HepG2 (cell line): ENCODE measurements around the gene CHKB. TPM values are rescaled to one million over a fixed set of nuclear protein-coding genes. Genes with fewer than 3 reads are reported as not detected.

Experiments
- AKAP8 ChIP-seq: sonication (generic); formaldehyde crosslinking; IDR thresholded peaks from 2 replicates; pipeline ENCODE4 v1.5.1; 2020; ENCODE audit warnings: mild to moderate bottlenecking, missing genetic modification reagents
- CBX1 ChIP-seq: IDR thresholded peaks from one replicate; pipeline ENCODE4 v1.6.1; 2016; ENCODE audit warnings: antibody characterized with exemption, low read depth
- GABPB1 ChIP-seq: IDR thresholded peaks from 2 replicates; pipeline ENCODE4 v1.6.1; 2016; ENCODE audit warnings: mild to moderate bottlenecking, missing genetic modification reagents, moderate library complexity, missing compliant biosample characterization
- HES4 ChIP-seq: sonication (generic); formaldehyde crosslinking; IDR thresholded peaks from 2 replicates; pipeline ENCODE4 v1.9.0; 2021; ENCODE audit warnings: mild to moderate bottlenecking, missing genetic modification reagents, borderline replicate concordance
- HNF4G ChIP-seq, 2 experiments: sonication (generic) in 1 of 2; formaldehyde crosslinking in 1 of 2; IDR thresholded peaks; 2 replicates each; pipeline versions ENCODE4 v1.4.0 to v1.6.1; 2011 to 2020; ENCODE audit warnings: borderline replicate concordance in 2 of 2, low read depth in 2 of 2, mild to moderate bottlenecking in 2 of 2, low read length in 1 of 2, missing genetic modification reagents in 1 of 2, moderate library complexity in 1 of 2
- KMT2A ChIP-seq: sonication (generic); formaldehyde crosslinking; IDR thresholded peaks from 2 replicates; pipeline ENCODE4 v1.4.0; 2020; ENCODE audit warnings: missing genetic modification reagents
- MTA1 ChIP-seq: sonication (generic); formaldehyde crosslinking; IDR thresholded peaks from 2 replicates; pipeline ENCODE4 v1.4.0; 2020; ENCODE audit warnings: missing genetic modification reagents, mild to moderate bottlenecking, borderline replicate concordance
- MYC ChIP-seq: sonication (generic); formaldehyde crosslinking; IDR thresholded peaks from 2 replicates; pipeline ENCODE4 v1.9.0; 2021; ENCODE audit warnings: missing genetic modification reagents, borderline replicate concordance
- NAIF1 ChIP-seq: sonication (generic); formaldehyde crosslinking; IDR thresholded peaks from 2 replicates; pipeline ENCODE4 v1.5.0; 2020; ENCODE audit warnings: mild to moderate bottlenecking, missing genetic modification reagents, borderline replicate concordance
- NFE2L1 ChIP-seq: sonication (generic); formaldehyde crosslinking; IDR thresholded peaks from 2 replicates; pipeline ENCODE4 v1.4.0; 2020; ENCODE audit warnings: missing genetic modification reagents, mild to moderate bottlenecking, borderline replicate concordance
- NR2F2 ChIP-seq: IDR thresholded peaks from 2 replicates; pipeline ENCODE4 v1.6.1; 2012; ENCODE audit warnings: low read depth, inconsistent platforms, borderline replicate concordance
- NR2F6 ChIP-seq, 2 experiments: IDR thresholded peaks; 2 replicates each; pipeline ENCODE4 v1.6.1; 2016; ENCODE audit warnings: antibody characterized with exemption in 1 of 2, mild to moderate bottlenecking in 1 of 2
- POGZ ChIP-seq: sonication (generic); formaldehyde crosslinking; IDR thresholded peaks from 2 replicates; pipeline ENCODE4 v1.4.0; 2020; ENCODE audit warnings: mild to moderate bottlenecking, missing genetic modification reagents
- ZBTB7B ChIP-seq: sonication (generic); formaldehyde crosslinking; IDR thresholded peaks from 2 replicates; pipeline ENCODE4 v1.4.0; 2020; ENCODE audit warnings: missing genetic modification reagents
- ZNF10 ChIP-seq: sonication (generic); formaldehyde crosslinking; IDR thresholded peaks from 2 replicates; pipeline ENCODE4 v1.4.0; 2020; ENCODE audit warnings: mild to moderate bottlenecking, low read depth, missing genetic modification reagents, borderline replicate concordance
- ZNF329 ChIP-seq: sonication (generic); formaldehyde crosslinking; IDR thresholded peaks from 2 replicates; pipeline ENCODE4 v1.9.0; 2021; ENCODE audit warnings: low read depth, mild to moderate bottlenecking, missing genetic modification reagents
- ZNF337 ChIP-seq: sonication (generic); formaldehyde crosslinking; IDR thresholded peaks from 2 replicates; pipeline ENCODE4 v1.5.1; 2020; ENCODE audit warnings: missing genetic modification reagents, low read depth, mild to moderate bottlenecking, borderline replicate concordance
- ZNF33A ChIP-seq: sonication (generic); formaldehyde crosslinking; IDR thresholded peaks from 2 replicates; pipeline ENCODE4 v1.5.1; 2020; ENCODE audit warnings: missing genetic modification reagents, mild to moderate bottlenecking, moderate library complexity, borderline replicate concordance
- ZNF746 ChIP-seq: sonication (generic); formaldehyde crosslinking; IDR thresholded peaks from 2 replicates; pipeline ENCODE4 v1.8.0; 2022; ENCODE audit warnings: mild to moderate bottlenecking, missing genetic modification reagents
- ZNF790 ChIP-seq: sonication (generic); formaldehyde crosslinking; IDR thresholded peaks from 2 replicates; pipeline ENCODE4 v1.8.0; 2022; ENCODE audit warnings: missing genetic modification reagents, mild to moderate bottlenecking, borderline replicate concordance
- polyA plus RNA-seq, 8 experiments: library from polyadenylated mRNA; depleted of rRNA in 3 of 8; stranded (reverse) in 7 of 8; unstranded in 1 of 8; fragments of >200 nt; fragmentation: Illumina TruSeq in 4 of 8; extraction: Trizol in 4 of 8; gene quantifications; 2 replicates each; pipeline versions ENCODE4 v1.2.1 to v1.2.3, GENCODE V29; 2011 to 2016; ENCODE audit warnings: low read depth in 4 of 8, missing spikeins in 1 of 8, mixed read lengths in 1 of 8; ENCODE audit not compliant: insufficient read depth in 1 of 8
- total RNA-seq, 5 experiments: library from RNA; depleted of rRNA; stranded (reverse); fragments of >200 nt; fragmentation: Illumina TruSeq; extraction: Trizol; gene quantifications; 2 replicates each; pipeline ENCODE4 v1.2.3, GENCODE V29; 2016; ENCODE audit warnings: low read depth in 1 of 5
- TF ChIP-seq, protein P1 (sequence below): sonication (generic); formaldehyde crosslinking; IDR thresholded peaks from 2 replicates; pipeline ENCODE4 v1.4.0; 2020; ENCODE audit warnings: missing genetic modification reagents
- TF ChIP-seq, protein P2 (sequence below): IDR thresholded peaks from 2 replicates; pipeline ENCODE4 v1.6.1; 2012; ENCODE audit warnings: inconsistent platforms

Gene CHKB
- total and polyA plus RNA-seq, 2 of the 13 experiments (the other 11 are each of a cell fraction or from before 2014, with no cell fraction given) = 24.5 to 42.7 TPM

DNA sequence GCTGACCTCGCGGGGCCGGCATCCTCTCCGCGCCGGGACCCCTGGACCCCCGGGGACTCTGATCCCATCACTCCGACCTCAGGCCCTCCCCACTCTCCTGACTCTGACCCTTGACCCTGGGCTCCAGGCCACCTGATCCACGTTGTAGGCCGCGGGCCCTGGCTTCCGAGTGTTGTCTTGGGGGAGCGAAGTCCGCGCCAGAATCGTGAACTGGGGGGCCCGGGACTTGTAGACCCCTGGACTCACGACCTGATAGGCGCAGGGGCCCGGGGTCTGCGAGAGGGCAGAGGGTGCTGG is 52.1 kb downstream of the CHKB start (continued):
- peak; percentile 75 for TF ChIP-seq MYC (CRISPR knock-in tag)
- TF ChIP-seq POGZ (CRISPR knock-in tag) = 0 out of 2 replicates have a peak, but pooled peaks have one; percentile 8
- no peak for TF ChIP-seq ZNF790
- TF ChIP-seq ZNF33A (CRISPR knock-in tag) = no peak
- TF ChIP-seq ZNF329 (CRISPR knock-in tag) = no peak
- TF ChIP-seq, protein P1, sequence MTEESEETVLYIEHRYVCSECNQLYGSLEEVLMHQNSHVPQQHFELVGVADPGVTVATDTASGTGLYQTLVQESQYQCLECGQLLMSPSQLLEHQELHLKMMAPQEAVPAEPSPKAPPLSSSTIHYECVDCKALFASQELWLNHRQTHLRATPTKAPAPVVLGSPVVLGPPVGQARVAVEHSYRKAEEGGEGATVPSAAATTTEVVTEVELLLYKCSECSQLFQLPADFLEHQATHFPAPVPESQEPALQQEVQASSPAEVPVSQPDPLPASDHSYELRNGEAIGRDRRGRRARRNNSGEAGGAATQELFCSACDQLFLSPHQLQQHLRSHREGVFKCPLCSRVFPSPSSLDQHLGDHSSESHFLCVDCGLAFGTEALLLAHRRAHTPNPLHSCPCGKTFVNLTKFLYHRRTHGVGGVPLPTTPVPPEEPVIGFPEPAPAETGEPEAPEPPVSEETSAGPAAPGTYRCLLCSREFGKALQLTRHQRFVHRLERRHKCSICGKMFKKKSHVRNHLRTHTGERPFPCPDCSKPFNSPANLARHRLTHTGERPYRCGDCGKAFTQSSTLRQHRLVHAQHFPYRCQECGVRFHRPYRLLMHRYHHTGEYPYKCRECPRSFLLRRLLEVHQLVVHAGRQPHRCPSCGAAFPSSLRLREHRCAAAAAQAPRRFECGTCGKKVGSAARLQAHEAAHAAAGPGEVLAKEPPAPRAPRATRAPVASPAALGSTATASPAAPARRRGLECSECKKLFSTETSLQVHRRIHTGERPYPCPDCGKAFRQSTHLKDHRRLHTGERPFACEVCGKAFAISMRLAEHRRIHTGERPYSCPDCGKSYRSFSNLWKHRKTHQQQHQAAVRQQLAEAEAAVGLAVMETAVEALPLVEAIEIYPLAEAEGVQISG (CRISPR knock-in tag) = peak; percentile 29
- no peak for TF ChIP-seq CBX1
- no peak; the same call in 1 of the 2 replicates for TF ChIP-seq NAIF1 (CRISPR knock-in tag)
- 0 out of 2 replicates have a peak, but pooled peaks have one; percentile 25 for TF ChIP-seq AKAP8 (CRISPR knock-in tag)
- no peak for TF ChIP-seq ZNF337 (CRISPR knock-in tag)
- peak; percentile 82 for TF ChIP-seq NR2F6 (IDR thresholded peaks at IDR 0.05)
- peak; percentile 73; the same call in 1 of the 2 replicates for TF ChIP-seq NR2F6 (CRISPR knock-in tag; IDR thresholded peaks at IDR 0.05)
- peak; percentile 15; the same call in 1 of the 2 replicates for TF ChIP-seq NR2F2
- peak; percentile 62 for TF ChIP-seq ZBTB7B (CRISPR knock-in tag)
- no peak for TF ChIP-seq ZNF746
- peak; percentile 52; the same call in 1 of the 2 replicates for TF ChIP-seq GABPB1 (CRISPR knock-in tag)
- no peak for TF ChIP-seq ZNF10 (CRISPR knock-in tag)
- TF ChIP-seq KMT2A = peak; percentile 45; the same call in 1 of the 2 replicates
- no peak for TF ChIP-seq HNF4G (IDR thresholded peaks at IDR 0.05; ENCODE audit: borderline replicate concordance, low read depth, low read length)
- TF ChIP-seq HNF4G (CRISPR knock-in tag; IDR thresholded peaks at IDR 0.05; ENCODE audit: borderline replicate concordance, low read depth) = peak; percentile 72
- TF ChIP-seq MTA1 (CRISPR knock-in tag) = peak; percentile 63; the same call in 1 of the 2 replicates
- TF ChIP-seq, protein P2, sequence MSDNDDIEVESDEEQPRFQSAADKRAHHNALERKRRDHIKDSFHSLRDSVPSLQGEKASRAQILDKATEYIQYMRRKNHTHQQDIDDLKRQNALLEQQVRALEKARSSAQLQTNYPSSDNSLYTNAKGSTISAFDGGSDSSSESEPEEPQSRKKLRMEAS = peak; percentile 65; the same call in 1 of the 2 replicates
- TF ChIP-seq NFE2L1 (CRISPR knock-in tag) = no peak
- TF ChIP-seq HES4 = 0 out of 2 replicates have a peak, but pooled peaks have one; percentile 31
